HG03060 (cell line): ENCODE measurements around the gene OR52E5.

Source experiments
- ATAC-seq: cut with Tn5 transposase; IDR thresholded peaks from one replicate; pipeline ENCODE4 v1.9.1; 2021; ENCODE audit warnings: low read depth, moderate number of reproducible peaks; ENCODE audit not compliant: unreplicated experiment

Gene OR52E5

GRCh38 chr11:5932671-5933070 lies 39.7 kb downstream of the OR52E5 start:
- no peak for ATAC-seq

GRCh38 chr11:5933116-5933515 lies 40.1 kb downstream of the OR52E5 start:
- no peak for ATAC-seq

DNA sequence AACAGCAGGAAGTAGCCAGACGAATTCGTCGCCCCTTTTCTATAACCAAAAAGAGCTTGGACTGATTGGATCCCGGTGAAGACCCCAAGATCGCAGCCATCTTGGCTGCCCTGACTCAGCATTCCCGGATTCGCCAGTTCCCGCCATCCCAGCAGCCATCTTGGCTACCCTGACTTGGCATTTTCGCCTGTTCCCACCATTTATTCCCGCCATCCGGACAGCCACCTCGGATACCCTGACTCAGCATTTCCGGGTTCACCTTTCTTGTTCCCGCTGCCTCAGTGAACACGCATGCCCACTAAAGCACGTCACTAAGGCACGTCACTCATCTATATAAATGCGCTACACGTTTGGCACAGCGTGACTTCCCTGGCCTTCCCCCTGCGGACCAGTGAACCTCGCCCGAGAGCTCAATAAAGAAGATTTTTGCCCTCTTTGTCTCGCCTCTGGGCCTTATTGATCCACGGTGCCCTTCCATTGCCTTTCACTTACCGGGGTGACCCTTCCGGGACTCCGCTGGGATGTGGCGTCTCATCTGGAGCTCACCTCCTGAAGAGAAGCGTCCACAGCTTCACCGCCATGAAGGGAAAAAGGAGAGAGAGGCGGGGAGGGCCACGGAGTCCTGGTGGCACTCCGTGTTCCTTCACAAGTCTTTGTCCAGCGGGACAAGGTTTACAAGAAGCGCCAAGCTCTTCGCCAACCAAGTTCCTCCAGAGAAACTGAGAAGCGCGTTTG lies 45.0 kb downstream of the OR52E5 start:
- no peak for ATAC-seq

- no peak for ATAC-seq
Observed at GRCh38 chr11:5938603-5938965, 45.6 kb downstream of the OR52E5 start.

GRCh38 chr11:5940748-5941147 lies 47.7 kb downstream of the OR52E5 start:
- ATAC-seq: no peak

DNA sequence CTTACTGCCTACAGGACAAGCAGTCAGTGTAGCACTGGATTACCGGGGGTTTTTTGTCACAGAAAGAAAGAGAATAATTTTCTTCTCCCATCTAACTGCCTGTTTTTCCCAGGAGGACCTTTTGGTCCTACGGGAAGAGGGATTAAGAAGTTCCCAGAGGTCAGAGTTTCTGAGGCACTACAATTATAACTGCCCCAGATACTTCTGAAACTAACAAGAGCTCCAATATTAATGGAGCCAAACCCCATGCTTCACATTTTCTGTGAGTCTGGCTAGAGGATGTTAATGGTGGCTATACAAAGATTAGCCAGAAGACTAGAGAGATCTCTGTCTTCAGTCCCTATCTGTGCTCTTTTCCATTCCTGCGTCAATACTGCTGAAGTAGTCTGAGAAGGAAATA lies 48.9 kb downstream of the OR52E5 start, which contains the start of gene OR56A3:
TSS of gene OR56A3 (plus strand) at position 301 of the 400 bp plus-strand sequence. CDS start 5,096 bp downstream, outside the sequence.
- no peak for ATAC-seq
